SU-DHL-6 (cell line): ENCODE measurements around the gene FN1.

ENCODE experiments used
- H2AFZ ChIP-seq: fragments of 200-600 bp; sonication (generic); 2 replicates; pipeline ENCODE4 v1.6.1; 2014; ENCODE audit warnings: low read depth, mild to moderate bottlenecking, moderate library complexity, mixed read lengths, antibody characterized with exemption, low read length; ENCODE audit not compliant: severe bottlenecking
- H3F3A ChIP-seq: fragments of 200-600 bp; shearing (Covaris generic); 2 replicates; pipeline ENCODE4 v1.6.0; 2016; ENCODE audit warnings: antibody characterized with exemption, mild to moderate bottlenecking; ENCODE audit not compliant: insufficient read depth
- H3K27ac ChIP-seq: fragments of 200-600 bp; sonication (generic); 2 replicates; pipeline ENCODE4 v1.5.1; 2016; ENCODE audit warnings: low read depth, mild to moderate bottlenecking, low read length, moderate library complexity, mixed read lengths
- H3K27me3 ChIP-seq: fragments of 200-600 bp; sonication (generic), shearing (Covaris generic); 2 replicates; pipeline ENCODE4 v1.6.0; 2014; ENCODE audit warnings: mild to moderate bottlenecking, low read length
- H3K36me3 ChIP-seq: fragments of 200-600 bp; sonication (generic); 2 replicates; pipeline ENCODE4 v1.6.1; 2014; ENCODE audit warnings: mild to moderate bottlenecking, low read length, mixed read lengths
- H3K4me2 ChIP-seq: fragments of 300-600, 200-600 bp; shearing (Covaris generic), sonication (generic); 2 replicates; pipeline ENCODE4 v1.6.0; 2014; ENCODE audit warnings: low read length, low read depth, mild to moderate bottlenecking; ENCODE audit not compliant: poor library complexity, severe bottlenecking
- H3K4me3 ChIP-seq: fragments of 200-600 bp; sonication (generic); 2 replicates; pipeline ENCODE4 v1.5.1; 2014; ENCODE audit warnings: antibody characterized with exemption, low read length, mild to moderate bottlenecking, mixed read lengths; ENCODE audit not compliant: insufficient read depth, poor library complexity, severe bottlenecking
- H3K79me2 ChIP-seq: fragments of 200-600 bp; sonication (generic); 2 replicates; pipeline ENCODE4 v1.6.1; 2014; ENCODE audit warnings: mild to moderate bottlenecking, low read length, moderate library complexity; ENCODE audit not compliant: insufficient read depth
- H3K9ac ChIP-seq: fragments of 200-600 bp; sonication (generic); 2 replicates; pipeline ENCODE4 v1.7.0; 2014; ENCODE audit warnings: mild to moderate bottlenecking, low read length
- H3K9me2 ChIP-seq: fragments of 200-600 bp; sonication (generic); replicated peaks from 2 replicates; pipeline ENCODE4 v1.6.1; 2014; ENCODE audit warnings: low read length; ENCODE audit not compliant: insufficient read depth
- H3K9me3 ChIP-seq: fragments of 200-600 bp; sonication (generic); 2 replicates; pipeline ENCODE4 v1.6.1; 2014; ENCODE audit warnings: low read length, mixed read lengths; ENCODE audit not compliant: insufficient read depth
- H4K20me1 ChIP-seq: fragments of 200-600 bp; sonication (generic); 2 replicates; pipeline ENCODE4 v1.6.1; 2014; ENCODE audit warnings: low read depth, mild to moderate bottlenecking, antibody characterized with exemption, low read length, moderate library complexity, mixed read lengths
- CTCF ChIP-seq: fragments of 200-600 bp; sonication (generic); IDR thresholded peaks from one replicate; pipeline ENCODE4 v1.5.1; 2017; ENCODE audit warnings: antibody characterized with exemption, mild to moderate bottlenecking, low read length, moderate library complexity; ENCODE audit not compliant: insufficient read depth, poor library complexity, severe bottlenecking
- EZH2phosphoT487 ChIP-seq: fragments of 200-600 bp; sonication (generic), shearing (Covaris generic); conservative IDR thresholded peaks from 2 replicates; pipeline ENCODE4 v1.6.1; 2018; ENCODE audit warnings: mild to moderate bottlenecking, antibody characterized with exemption, low read length, moderate library complexity, mixed read lengths

FN1 gene

DNA sequence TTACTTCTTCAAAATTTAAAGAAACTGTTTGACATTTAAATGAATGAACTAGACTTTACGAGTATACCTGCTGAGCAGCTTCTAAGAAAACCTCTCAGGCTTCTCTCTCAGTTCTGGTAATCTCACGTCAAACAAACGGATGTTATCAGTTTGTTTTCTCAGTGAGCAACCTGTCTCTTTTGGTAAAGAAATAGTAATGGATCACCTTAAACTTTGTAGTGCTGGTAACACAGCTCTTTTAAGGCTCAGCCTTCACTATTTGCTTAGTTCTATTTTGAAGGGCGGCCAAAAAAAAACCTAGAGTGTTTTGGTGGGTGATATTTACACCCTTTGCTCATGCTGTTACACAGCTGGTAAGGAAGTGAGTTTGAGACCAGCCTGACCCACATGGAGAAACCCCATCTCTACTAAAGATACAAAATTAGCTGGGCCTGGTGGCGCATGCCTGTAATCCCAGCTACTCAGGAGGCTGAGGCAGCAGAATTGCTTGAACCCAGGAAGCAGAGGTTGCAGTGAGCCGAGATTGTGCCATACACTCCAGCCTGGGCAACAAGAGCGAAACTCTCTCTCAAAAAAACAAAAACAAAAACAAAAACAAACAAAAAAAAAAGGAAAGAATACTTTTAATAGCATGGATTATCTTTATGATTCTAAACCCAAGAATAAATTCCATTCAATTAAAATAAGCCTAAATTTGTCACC lies 15.9 kb downstream of the FN1 start:
- Histone ChIP-seq H3K4me3 (no peak overlapping the region), H3K9me2 (no peaks in the 10 kb centered on the region), H3F3A (no peaks in the 10 kb centered on the region), H3K9me3 (no peaks in the 10 kb centered on the region), H3K4me2 (no peak overlapping the region), H3K79me2 (no peaks in the 10 kb centered on the region), H3K27me3 (no peaks in the 10 kb centered on the region), H4K20me1 (no peaks in the 10 kb centered on the region), H2AFZ (no peak overlapping the region), H3K9ac (no peak overlapping the region), H3K36me3 (no peaks in the 10 kb centered on the region), H3K27ac (no peak overlapping the region)
- TF ChIP-seq EZH2phosphoT487 (no peak), CTCF (no peak)

GRCh38 chr2:215419113-215419512 lies 16.8 kb downstream of the FN1 start:
- no peaks in the 10 kb centered on the region for H3K79me2 ChIP-seq
- no peaks in the 10 kb centered on the region for H3F3A ChIP-seq

DNA sequence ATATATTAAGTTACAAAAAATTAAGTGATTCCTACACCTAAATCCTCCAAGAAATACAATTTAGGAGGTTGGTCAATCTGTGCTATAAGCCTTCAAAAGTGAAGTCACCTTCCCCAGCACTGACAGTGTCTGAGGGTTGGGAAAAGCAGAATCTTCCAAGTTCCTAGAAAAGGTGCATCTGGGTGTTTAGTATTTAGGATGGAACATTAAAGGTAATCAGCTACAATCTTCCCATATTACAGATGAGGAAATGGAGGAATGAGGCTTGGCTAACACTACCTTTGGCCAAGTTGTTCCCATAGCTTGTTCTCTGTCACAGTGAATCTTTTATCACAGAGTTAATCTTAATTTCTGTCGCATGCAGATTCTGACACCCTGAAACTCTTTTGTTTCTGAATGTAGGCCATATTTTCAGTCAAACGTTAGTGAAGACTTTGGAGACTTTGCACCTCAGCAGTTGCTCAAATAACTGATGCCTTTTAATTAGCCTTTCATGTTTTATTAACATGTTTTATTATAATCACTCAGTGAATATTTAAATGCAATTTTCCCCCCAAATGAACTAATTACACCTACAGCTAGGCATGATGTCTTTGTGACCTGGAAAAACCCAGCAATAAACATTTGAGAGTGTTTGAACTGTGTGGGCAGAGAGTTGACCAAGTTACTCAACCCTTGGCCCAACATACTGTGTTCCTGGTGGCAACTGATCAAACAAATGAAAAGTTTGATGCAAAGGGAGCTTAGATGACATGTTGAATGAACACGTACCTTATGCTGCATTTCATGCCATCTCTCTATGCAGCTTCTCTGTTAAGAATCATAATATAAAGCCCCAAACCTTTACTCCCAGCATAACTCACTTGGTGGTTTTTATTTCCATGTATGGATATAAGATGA lies 17.6 kb downstream of the FN1 start:
- H3K4me3 ChIP-seq = no peak overlapping the region
- no peaks in the 10 kb centered on the region for H3K79me2 ChIP-seq
- TF ChIP-seq CTCF = no peak
- no peak for TF ChIP-seq EZH2phosphoT487
- no peaks in the 10 kb centered on the region for H4K20me1 ChIP-seq
- H3K9me2 ChIP-seq = no peaks in the 10 kb centered on the region
- H3F3A ChIP-seq = no peaks in the 10 kb centered on the region
- no peaks in the 10 kb centered on the region for H3K9me3 ChIP-seq
- no peaks in the 10 kb centered on the region for H3K27me3 ChIP-seq
- no peaks in the 10 kb centered on the region for H3K36me3 ChIP-seq
- no peak overlapping the region for H2AFZ ChIP-seq
- H3K27ac ChIP-seq = no peak overlapping the region
- no peak overlapping the region for H3K4me2 ChIP-seq
- H3K9ac ChIP-seq = no peak overlapping the region

More at GRCh38 chr2:215419113-215419512, 16.8 kb downstream of the FN1 start:
- Histone ChIP-seq H3K4me3 (no peak overlapping the region), H3K9me3 (no peaks in the 10 kb centered on the region), H3K27me3 (no peaks in the 10 kb centered on the region), H3K9me2 (no peaks in the 10 kb centered on the region), H3K36me3 (no peaks in the 10 kb centered on the region), H3K27ac (no peak overlapping the region), H2AFZ (no peak overlapping the region), H4K20me1 (no peaks in the 10 kb centered on the region), H3K4me2 (no peak overlapping the region), H3K9ac (no peak overlapping the region)
- no peak for TF ChIP-seq CTCF
- no peak for TF ChIP-seq EZH2phosphoT487
